ENCODE measurements around the gene IPO13. TPM values are rescaled to one million over a fixed set of nuclear protein-coding genes. Genes with fewer than 3 reads are reported as not detected.

IPO13 gene
- total RNA-seq, 1 experiment from 2014 or later = 25.0 TPM

DNA sequence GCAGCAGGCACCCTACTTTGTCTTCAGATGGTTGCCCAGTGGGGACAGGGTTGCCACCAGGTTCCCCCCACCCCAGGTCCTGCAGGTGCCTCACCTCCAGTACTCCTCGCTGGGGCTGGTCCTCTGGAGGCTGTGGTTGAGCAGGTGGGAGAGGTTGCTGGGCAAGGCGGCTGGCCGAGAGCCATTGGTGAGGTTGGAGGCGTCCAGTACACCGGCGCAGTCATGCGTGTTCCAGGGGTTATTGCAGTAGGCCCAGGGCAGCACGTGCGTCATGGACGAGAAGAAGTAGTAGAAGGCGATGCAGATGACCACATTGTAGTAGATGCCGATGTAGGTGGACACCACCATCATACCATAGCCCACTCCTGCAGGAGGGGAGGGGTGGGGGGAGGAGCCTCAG lies 61.5 kb downstream of the IPO13 start:
- no TSS peak for BruUV-seq (replicated peaks)
- no peak for TF ChIP-seq EZH2 (IDR thresholded peaks at IDR 0.05; ENCODE audit: low read depth)
- TF ChIP-seq, protein P1, sequence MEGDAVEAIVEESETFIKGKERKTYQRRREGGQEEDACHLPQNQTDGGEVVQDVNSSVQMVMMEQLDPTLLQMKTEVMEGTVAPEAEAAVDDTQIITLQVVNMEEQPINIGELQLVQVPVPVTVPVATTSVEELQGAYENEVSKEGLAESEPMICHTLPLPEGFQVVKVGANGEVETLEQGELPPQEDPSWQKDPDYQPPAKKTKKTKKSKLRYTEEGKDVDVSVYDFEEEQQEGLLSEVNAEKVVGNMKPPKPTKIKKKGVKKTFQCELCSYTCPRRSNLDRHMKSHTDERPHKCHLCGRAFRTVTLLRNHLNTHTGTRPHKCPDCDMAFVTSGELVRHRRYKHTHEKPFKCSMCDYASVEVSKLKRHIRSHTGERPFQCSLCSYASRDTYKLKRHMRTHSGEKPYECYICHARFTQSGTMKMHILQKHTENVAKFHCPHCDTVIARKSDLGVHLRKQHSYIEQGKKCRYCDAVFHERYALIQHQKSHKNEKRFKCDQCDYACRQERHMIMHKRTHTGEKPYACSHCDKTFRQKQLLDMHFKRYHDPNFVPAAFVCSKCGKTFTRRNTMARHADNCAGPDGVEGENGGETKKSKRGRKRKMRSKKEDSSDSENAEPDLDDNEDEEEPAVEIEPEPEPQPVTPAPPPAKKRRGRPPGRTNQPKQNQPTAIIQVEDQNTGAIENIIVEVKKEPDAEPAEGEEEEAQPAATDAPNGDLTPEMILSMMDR (conservative IDR thresholded peaks at IDR 0.05) = no peak
- Histone ChIP-seq H3K36me3 (ENCODE audit: low read depth) (peaks cover 4% of the 10 kb centered on the region; the same call in 1 of the 2 replicates), H3K27ac (no peak overlapping the region), H3K9me3 (ENCODE audit: insufficient read depth, low read depth) (no peaks in the 10 kb centered on the region), H3K79me2 (ENCODE audit: low read depth) (no peaks in the 10 kb centered on the region), H3K4me3 (no peak overlapping the region), H3K27me3 (ENCODE audit: insufficient read depth, low read depth) (no peaks in the 10 kb centered on the region), H3K4me1 (replicated peaks; ENCODE audit: insufficient read depth) (no peaks in the 10 kb centered on the region), H4K20me1 (ENCODE audit: insufficient read depth) (peaks cover 24% of the 10 kb centered on the region), H3F3A (ENCODE audit: insufficient read depth, low read depth) (peaks cover 33% of the 10 kb centered on the region; the same call in 1 of the 2 replicates), H3K9me2 (ENCODE audit: insufficient read depth) (no peaks in the 10 kb centered on the region), H2AFZ (no peak overlapping the region), H3K4me2 (no peak overlapping the region)
- ChIA-PET POLR2A (ENCODE audit: unreplicated experiment) (no interaction called here), CTCF (no interaction called here)
- intact Hi-C loops (cut with micrococcal nuclease; ENCODE audit: unreplicated experiment) = loop anchor here (5.0 kb wide), 2 partner anchors 204 to 644 kb away; partner anchors contain the start of gene DMAP1
- no peak for DNase-seq

DNA sequence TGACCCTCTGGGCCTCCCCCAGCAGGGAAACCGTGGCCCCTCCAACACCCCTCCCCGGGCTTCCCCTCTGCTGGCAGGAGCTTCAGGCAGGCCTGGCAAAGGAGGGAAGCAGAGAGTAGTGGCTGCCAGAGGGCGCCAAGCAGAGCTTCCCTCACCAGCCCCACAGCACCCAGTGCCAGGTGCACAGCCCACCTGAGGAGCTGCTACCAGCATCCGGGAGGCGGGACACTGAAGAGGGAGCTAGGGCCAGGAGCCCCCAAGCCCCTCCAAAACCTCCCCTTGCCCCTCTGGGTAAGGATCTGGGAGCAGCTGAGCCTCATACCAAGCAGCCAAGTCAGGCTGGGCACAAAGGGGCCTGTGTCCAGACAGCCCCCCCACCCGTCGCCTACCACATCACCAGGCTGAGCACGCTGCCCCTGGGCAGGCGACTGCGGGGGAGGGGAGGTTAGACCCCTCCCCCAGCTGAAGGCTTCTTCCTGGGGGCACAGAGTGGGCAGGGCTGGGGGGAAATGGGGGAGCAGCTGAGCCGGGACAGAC lies 64.3 kb downstream of the IPO13 start:
- no peak for TF ChIP-seq EZH2 (IDR thresholded peaks at IDR 0.05; ENCODE audit: low read depth)
- TF ChIP-seq, protein P1 (conservative IDR thresholded peaks at IDR 0.05) = no peak
- intact Hi-C loops (cut with micrococcal nuclease; ENCODE audit: unreplicated experiment) = no loop called here
- Histone ChIP-seq H3F3A (ENCODE audit: insufficient read depth, low read depth) (peaks cover 23% of the 10 kb centered on the region; the same call in 1 of the 2 replicates), H3K4me3 (no peak overlapping the region), H3K79me2 (ENCODE audit: low read depth) (no peaks in the 10 kb centered on the region), H4K20me1 (ENCODE audit: insufficient read depth) (peaks cover 31% of the 10 kb centered on the region; the same call in 1 of the 2 replicates), H3K27me3 (ENCODE audit: insufficient read depth, low read depth) (no peaks in the 10 kb centered on the region), H3K4me2 (no peak overlapping the region), H2AFZ (no peak overlapping the region), H3K36me3 (ENCODE audit: low read depth) (no peaks in the 10 kb centered on the region), H3K27ac (no peak overlapping the region), H3K9me2 (ENCODE audit: insufficient read depth) (no peaks in the 10 kb centered on the region), H3K9me3 (ENCODE audit: insufficient read depth, low read depth) (no peaks in the 10 kb centered on the region), H3K4me1 (replicated peaks; ENCODE audit: insufficient read depth) (no peaks in the 10 kb centered on the region)
- DNase-seq = no peak
- BruUV-seq (replicated peaks) = no TSS peak
- CTCF ChIA-PET = interaction anchor here (0.5 kb wide), 1 partner anchor 21 kb away, joined by 8 read pairs; the partner anchor contains the start of gene SLC6A9
- POLR2A ChIA-PET (ENCODE audit: unreplicated experiment) = no interaction called here

DNA sequence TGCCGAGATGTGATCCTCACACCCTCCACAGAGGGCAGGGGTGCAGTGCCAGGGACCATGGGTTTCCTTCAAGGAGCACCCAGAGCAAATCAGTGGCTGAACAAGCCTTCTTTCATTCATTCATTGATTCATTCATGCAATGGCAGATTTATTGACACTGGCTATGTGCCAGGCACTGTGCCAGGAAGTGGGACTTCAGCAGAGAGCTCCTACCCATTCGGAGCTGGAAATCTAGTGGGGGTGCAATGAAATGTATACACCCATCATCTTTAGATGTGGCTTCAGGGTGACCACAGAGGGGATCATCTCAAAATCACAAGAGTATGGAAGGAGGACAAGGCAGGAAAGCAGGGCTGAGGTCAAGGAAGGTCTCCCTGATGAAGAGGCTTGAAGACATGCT lies 65.7 kb downstream of the IPO13 start:
- no TSS peak for BruUV-seq (replicated peaks)
- POLR2A ChIA-PET (ENCODE audit: unreplicated experiment) = no interaction called here

More for the DNA sequence above, 65.7 kb downstream of the IPO13 start:
- Histone ChIP-seq H3F3A (ENCODE audit: insufficient read depth, low read depth) (peaks cover 14% of the 10 kb centered on the region; the same call in 1 of the 2 replicates), H3K36me3 (ENCODE audit: low read depth) (no peaks in the 10 kb centered on the region), H4K20me1 (ENCODE audit: insufficient read depth) (peaks cover 31% of the 10 kb centered on the region; the same call in 1 of the 2 replicates), H3K27ac (no peak overlapping the region), H3K9me3 (ENCODE audit: insufficient read depth, low read depth) (no peaks in the 10 kb centered on the region), H2AFZ (no peak overlapping the region), H3K4me3 (no peak overlapping the region), H3K9me2 (ENCODE audit: insufficient read depth) (no peaks in the 10 kb centered on the region), H3K27me3 (ENCODE audit: insufficient read depth, low read depth) (no peaks in the 10 kb centered on the region), H3K4me1 (replicated peaks; ENCODE audit: insufficient read depth) (no peaks in the 10 kb centered on the region), H3K4me2 (no peak overlapping the region), H3K79me2 (ENCODE audit: low read depth) (no peaks in the 10 kb centered on the region)
- no peak for TF ChIP-seq EZH2 (IDR thresholded peaks at IDR 0.05; ENCODE audit: low read depth)
- TF ChIP-seq, protein P1 (conservative IDR thresholded peaks at IDR 0.05) = no peak
- no peak for DNase-seq
- intact Hi-C loops (cut with micrococcal nuclease; ENCODE audit: unreplicated experiment) = no loop called here
- CTCF ChIA-PET = no interaction called here
